A172 (cell line): ENCODE results near the gene WWOX. TPM values are rescaled to one million over a fixed set of nuclear protein-coding genes. Genes with fewer than 3 reads are reported as not detected.
"Not testable (repeated sequence)": the region's sequence is repeated elsewhere in the genome, so short reads cannot be mapped to it uniquely, and the experiment has no call there.

Experiments used
- DNase-seq: peaks from one replicate; pipeline ENCODE4 v3.0.0-alpha.2; 2015; ENCODE audit warnings: low spot score
- total RNA-seq: library from RNA; depleted of rRNA; stranded (reverse); fragments of >200 nt; shearing (Covaris generic); gene quantifications from 2 replicates; pipeline ENCODE4 v1.2.3, GENCODE V29; 2014

The WWOX gene
- total RNA-seq, 1 experiment from 2014 or later, result 29.6 TPM

GRCh38 chr16:78500659-78501270 lies 401.3 kb downstream of the WWOX start:
- DNase-seq, result no peak

- no peak for DNase-seq
These were observed 402.3 kb downstream of the WWOX start for GRCh38 chr16:78501744-78502143.

GRCh38 chr16:78502812-78503350 lies 403.4 kb downstream of the WWOX start:
- DNase-seq, result no peak

- DNase-seq, result peak; percentile 5
These were observed 404.1 kb downstream of the WWOX start for GRCh38 chr16:78503602-78504001.

GRCh38 chr16:78504401-78504851 lies 405.0 kb downstream of the WWOX start:
- no peak for DNase-seq

- no peak for DNase-seq
These were observed 405.6 kb downstream of the WWOX start for GRCh38 chr16:78505036-78505435.

GRCh38 chr16:78505544-78506366 lies 406.3 kb downstream of the WWOX start:
- no peak for DNase-seq

GRCh38 chr16:78506367-78507193 lies 407.1 kb downstream of the WWOX start:
- no peak for DNase-seq

- DNase-seq, result no peak
These were observed 408.1 kb downstream of the WWOX start for GRCh38 chr16:78507576-78507975.

- no peak for DNase-seq
These were observed 410.5 kb downstream of the WWOX start for GRCh38 chr16:78509965-78510364.

GRCh38 chr16:78510496-78510895 lies 411.0 kb downstream of the WWOX start:
- DNase-seq, result no peak

GRCh38 chr16:78513838-78514237 lies 414.4 kb downstream of the WWOX start:
- no peak for DNase-seq

GRCh38 chr16:78514888-78515287 lies 415.4 kb downstream of the WWOX start:
- DNase-seq, result not testable (repeated sequence)

- DNase-seq, result no peak
These were observed 416.0 kb downstream of the WWOX start for GRCh38 chr16:78515421-78515820.

GRCh38 chr16:78516006-78516736 lies 416.7 kb downstream of the WWOX start:
- no peak for DNase-seq

GRCh38 chr16:78519896-78520295 lies 420.4 kb downstream of the WWOX start:
- DNase-seq, result no peak

- DNase-seq, result no peak
These were observed 421.0 kb downstream of the WWOX start for GRCh38 chr16:78520470-78520869.

- no peak for DNase-seq
These were observed 422.9 kb downstream of the WWOX start for GRCh38 chr16:78522327-78522726.

- DNase-seq, result no peak
These were observed 423.9 kb downstream of the WWOX start for GRCh38 chr16:78523212-78523985.

- no peak for DNase-seq
These were observed 424.7 kb downstream of the WWOX start for GRCh38 chr16:78524066-78524595.
